Measurements from ENCODE around the gene FHAD1.

The FHAD1 gene

DNA sequence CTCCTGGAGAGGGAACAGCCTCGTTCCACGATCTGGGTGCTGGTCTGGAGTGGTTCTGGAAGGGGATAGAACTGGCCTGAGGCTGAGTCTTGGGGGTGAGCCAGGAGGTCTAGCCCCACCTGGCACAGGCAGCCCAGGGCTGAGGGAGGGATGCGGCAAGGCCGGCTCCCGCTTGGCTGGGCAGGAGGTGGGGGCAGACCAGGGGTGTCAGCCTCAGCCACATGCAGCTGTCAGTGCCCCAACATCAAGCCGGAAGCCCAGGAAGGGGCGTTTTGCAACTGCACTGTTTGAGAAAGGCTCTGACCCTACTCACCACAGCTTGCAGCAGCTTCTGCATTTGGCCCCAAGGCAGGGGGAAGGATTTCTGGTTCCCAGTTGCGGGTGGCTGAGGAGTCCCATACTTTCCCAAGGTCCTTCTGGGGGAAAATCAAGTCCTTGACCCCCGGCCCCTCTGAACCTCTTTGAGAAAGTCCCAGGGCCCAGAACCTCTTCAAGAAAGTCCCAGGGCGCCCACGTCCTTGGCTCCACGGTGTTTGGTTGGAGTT is 164.6 kb downstream of the FHAD1 start:
- peak overlapping the region; percentile 84 for H3K4me3 ChIP-seq (ENCODE audit: low read depth, low read length)
- in situ Hi-C loops (cut with HindIII; ENCODE audit: low sequenced_read_pairs): loop anchor here (10.0 kb wide), 1 partner anchor 87 kb away; no protein-coding TSS in a partner anchor
- no peak for DNase-seq (ENCODE audit: low read depth, low spot score)

DNA sequence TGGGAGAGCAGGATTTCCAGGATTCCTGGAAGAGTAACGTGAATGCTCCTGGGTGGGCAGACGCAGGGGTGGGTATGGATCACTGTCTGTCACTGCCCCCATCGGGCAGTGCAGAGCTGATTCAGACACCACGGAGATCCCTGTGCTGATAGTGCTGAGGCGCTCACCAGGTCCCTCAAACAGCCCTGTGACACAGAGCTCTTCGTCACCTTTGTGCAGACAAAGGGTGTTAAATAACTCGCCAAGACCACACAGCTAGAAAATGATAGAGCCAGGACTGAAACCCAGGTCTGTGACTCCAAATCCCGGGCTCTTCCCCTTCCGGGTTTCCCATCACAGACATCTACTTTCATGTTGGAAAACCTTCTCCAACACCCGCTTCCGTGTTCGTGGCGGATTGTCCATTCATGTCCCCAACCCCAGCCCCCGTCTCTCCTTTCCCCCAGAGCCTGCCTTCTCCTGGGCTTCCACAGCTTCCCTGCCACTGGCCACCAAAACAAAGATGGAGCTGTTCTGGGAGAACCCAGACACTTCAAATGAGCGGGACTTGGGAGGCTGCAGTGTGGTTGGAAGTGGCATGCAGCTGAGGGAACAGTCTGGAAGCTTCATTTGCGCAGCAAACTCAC is 165.3 kb downstream of the FHAD1 start:
- TF ChIP-seq, protein P1, sequence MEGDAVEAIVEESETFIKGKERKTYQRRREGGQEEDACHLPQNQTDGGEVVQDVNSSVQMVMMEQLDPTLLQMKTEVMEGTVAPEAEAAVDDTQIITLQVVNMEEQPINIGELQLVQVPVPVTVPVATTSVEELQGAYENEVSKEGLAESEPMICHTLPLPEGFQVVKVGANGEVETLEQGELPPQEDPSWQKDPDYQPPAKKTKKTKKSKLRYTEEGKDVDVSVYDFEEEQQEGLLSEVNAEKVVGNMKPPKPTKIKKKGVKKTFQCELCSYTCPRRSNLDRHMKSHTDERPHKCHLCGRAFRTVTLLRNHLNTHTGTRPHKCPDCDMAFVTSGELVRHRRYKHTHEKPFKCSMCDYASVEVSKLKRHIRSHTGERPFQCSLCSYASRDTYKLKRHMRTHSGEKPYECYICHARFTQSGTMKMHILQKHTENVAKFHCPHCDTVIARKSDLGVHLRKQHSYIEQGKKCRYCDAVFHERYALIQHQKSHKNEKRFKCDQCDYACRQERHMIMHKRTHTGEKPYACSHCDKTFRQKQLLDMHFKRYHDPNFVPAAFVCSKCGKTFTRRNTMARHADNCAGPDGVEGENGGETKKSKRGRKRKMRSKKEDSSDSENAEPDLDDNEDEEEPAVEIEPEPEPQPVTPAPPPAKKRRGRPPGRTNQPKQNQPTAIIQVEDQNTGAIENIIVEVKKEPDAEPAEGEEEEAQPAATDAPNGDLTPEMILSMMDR (IDR thresholded peaks at IDR 0.05; ENCODE audit: low read depth, low read length): no peak
- no peak for DNase-seq (ENCODE audit: low read depth, low spot score)
- in situ Hi-C loops (cut with HindIII; ENCODE audit: low sequenced_read_pairs): loop anchor here (10.0 kb wide), 1 partner anchor 87 kb away; no protein-coding TSS in a partner anchor

More for the DNA sequence above, 164.6 kb downstream of the FHAD1 start:
- TF ChIP-seq, protein P1 (IDR thresholded peaks at IDR 0.05; ENCODE audit: low read depth, low read length): no peak

DNA sequence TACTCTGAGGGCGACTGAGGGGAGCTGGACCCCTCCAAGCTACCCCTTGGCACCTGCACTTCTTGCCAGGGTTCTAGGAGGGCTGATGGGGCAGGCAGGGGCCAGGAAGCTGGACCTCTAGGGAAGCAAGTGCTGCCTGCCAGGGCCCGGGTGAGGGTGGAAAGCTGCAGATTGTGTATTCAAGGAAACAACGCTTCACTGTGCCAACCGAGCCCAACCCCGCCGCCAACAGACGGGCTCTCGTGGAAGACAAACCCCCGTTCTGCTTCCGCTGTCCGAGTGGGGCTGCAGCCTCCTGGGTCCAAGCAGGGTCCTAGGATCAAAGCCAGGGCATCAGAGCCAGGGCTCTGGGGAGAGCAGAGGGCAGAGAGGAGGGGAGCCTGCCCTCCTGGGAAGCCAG is 165.8 kb downstream of the FHAD1 start:
- no peak for DNase-seq (ENCODE audit: low read depth, low spot score)
- in situ Hi-C loops (cut with HindIII; ENCODE audit: low sequenced_read_pairs): loop anchor here (10.0 kb wide), 1 partner anchor 88 kb away; no protein-coding TSS in a partner anchor
- no peak overlapping the region for H3K4me3 ChIP-seq (ENCODE audit: low read depth, low read length)
- TF ChIP-seq, protein P1 (IDR thresholded peaks at IDR 0.05; ENCODE audit: low read depth, low read length): no peak

More for the DNA sequence above, 165.3 kb downstream of the FHAD1 start:
- peak overlapping the region; percentile 84 for H3K4me3 ChIP-seq (ENCODE audit: low read depth, low read length)

DNA sequence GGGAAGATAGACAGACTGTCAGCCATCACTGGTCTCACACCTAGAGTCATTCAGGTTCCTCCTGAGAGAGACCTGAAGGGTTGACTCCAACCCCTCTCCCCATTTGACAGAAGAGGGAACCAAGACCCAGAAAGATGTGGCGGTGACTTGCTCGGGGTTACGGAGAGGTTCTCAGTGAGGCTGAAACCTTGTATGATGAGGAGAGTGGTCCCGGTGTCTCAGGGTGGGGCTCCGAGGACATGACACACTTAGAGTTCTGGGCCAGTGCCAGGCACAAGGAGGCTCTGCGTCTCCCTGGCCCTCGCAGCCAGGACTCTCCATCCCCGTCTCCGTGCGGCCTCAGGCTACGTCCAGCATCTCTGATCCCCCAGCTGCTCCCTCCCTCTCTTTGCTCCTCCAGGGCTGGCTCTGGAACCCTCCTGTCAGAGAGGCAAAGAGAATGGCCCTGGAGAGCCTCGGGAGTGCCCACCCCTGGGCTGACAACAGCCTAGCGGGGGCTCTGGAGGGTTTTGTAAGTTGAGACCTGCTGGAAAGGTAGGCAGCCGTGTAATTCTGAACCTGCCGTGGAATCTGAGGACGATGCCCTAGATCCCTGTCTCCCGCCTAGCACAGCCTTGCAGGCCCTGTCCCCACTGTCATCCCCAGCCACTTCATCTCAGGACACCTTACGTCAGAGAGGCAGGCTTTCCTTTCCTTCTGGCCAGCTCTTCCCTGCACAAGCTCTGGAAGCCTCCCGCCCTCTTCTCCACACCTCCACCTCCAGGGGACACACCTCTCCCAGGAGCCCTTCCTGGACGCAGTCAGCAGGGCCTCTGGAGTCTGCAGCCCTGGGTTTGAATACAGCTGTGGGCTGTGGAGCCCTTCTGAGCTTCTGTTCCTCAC is 166.8 kb downstream of the FHAD1 start:
- in situ Hi-C loops (cut with HindIII; ENCODE audit: low sequenced_read_pairs): loop anchor here (10.0 kb wide), 1 partner anchor 89 kb away; no protein-coding TSS in a partner anchor
- no peak overlapping the region for H3K4me3 ChIP-seq (ENCODE audit: low read depth, low read length)
- TF ChIP-seq, protein P1 (IDR thresholded peaks at IDR 0.05; ENCODE audit: low read depth, low read length): no peak
- DNase-seq (ENCODE audit: low read depth, low spot score): no peak

DNA sequence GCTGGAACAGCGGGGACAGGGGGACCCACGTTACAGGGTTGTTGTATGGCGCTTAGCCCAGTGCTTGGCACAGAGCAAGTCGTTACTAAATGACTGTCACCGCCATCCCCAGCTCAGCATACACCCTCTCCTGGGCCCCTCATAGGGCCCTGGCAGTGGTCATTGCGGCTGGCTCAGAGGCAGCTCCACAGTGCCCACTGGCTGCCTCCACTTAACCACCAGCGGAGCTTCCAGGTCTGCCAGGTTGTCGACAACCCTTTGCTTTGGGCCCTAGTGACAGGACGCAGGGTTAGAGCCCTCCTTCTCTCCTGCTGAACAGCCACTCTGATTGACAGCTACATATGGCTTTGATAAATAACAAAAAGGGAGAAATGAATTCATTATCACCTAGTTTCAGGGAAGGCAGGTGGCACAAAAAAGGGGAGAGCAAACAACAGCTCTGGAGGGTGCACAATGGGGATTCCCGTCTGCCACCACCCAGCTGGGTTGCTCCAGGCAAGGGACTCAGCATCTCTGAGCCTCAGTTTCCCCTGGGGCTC is 167.5 kb downstream of the FHAD1 start:
- in situ Hi-C loops (cut with HindIII; ENCODE audit: low sequenced_read_pairs): loop anchor here (10.0 kb wide), 1 partner anchor 90 kb away; no protein-coding TSS in a partner anchor

More for the DNA sequence above, 167.5 kb downstream of the FHAD1 start:
- no peak overlapping the region for H3K4me3 ChIP-seq (ENCODE audit: low read depth, low read length)
- DNase-seq (ENCODE audit: low read depth, low spot score): no peak
- TF ChIP-seq, protein P1 (IDR thresholded peaks at IDR 0.05; ENCODE audit: low read depth, low read length): no peak
